GM06990 (cell line): ENCODE data around the gene ASB15.

ENCODE experiments used
- DNase-seq: peaks from one replicate; pipeline ENCODE4 v3.0.0-alpha.2; 2011; ENCODE audit not compliant: insufficient read length; ENCODE audit errors: extremely low read depth
- H3K27me3 ChIP-seq: replicated peaks from 2 replicates; pipeline ENCODE4 v1.6.0; 2011; ENCODE audit warnings: low read length; ENCODE audit not compliant: control insufficient read depth, insufficient read depth
- H3K36me3 ChIP-seq: 2 replicates; pipeline ENCODE4 v1.5.1; 2011; ENCODE audit warnings: low read length; ENCODE audit not compliant: control insufficient read depth, insufficient read depth
- H3K4me3 ChIP-seq: replicated peaks from 2 replicates; pipeline ENCODE4 v1.5.1; 2011; ENCODE audit warnings: low read depth, mild to moderate bottlenecking, control low read depth, low read length
- CTCF ChIP-seq: IDR thresholded peaks from 2 replicates; pipeline ENCODE4 v1.5.1; 2011; ENCODE audit warnings: low read length, control low read depth, mild to moderate bottlenecking, inconsistent platforms; ENCODE audit not compliant: insufficient read depth, poor library complexity, severe bottlenecking

Gene ASB15

GRCh38 chr7:123652406-123652805 is 50.8 kb downstream of the ASB15 start:
- H3K27me3 ChIP-seq, result no peaks in the 10 kb centered on the region
- no peak overlapping the region for H3K4me3 ChIP-seq
- TF ChIP-seq CTCF, result no peak
- H3K36me3 ChIP-seq, result no peaks in the 10 kb centered on the region
- no peak for DNase-seq

- no peak for DNase-seq
- no peak for TF ChIP-seq CTCF
- Histone ChIP-seq H3K36me3 (no peaks in the 10 kb centered on the region), H3K27me3 (no peaks in the 10 kb centered on the region), H3K4me3 (no peak overlapping the region)
Measured at GRCh38 chr7:123653162-123653561, 51.5 kb downstream of the ASB15 start.

GRCh38 chr7:123655614-123656013 is 54.0 kb downstream of the ASB15 start, which contains the start of gene LMOD2:
LMOD2 (plus strand) TSS chr7:123655866; CDS start chr7:123655964, 98 bp downstream.
- Histone ChIP-seq H3K27me3 (no peaks in the 10 kb centered on the region), H3K4me3 (no peak within 1 kb of the TSS), H3K36me3 (no peaks in the 10 kb centered on the region)
- DNase-seq, result no peak
- no peak for TF ChIP-seq CTCF

GRCh38 chr7:123656544-123657303 is 55.1 kb downstream of the ASB15 start:
- Histone ChIP-seq H3K36me3 (no peaks in the 10 kb centered on the region), H3K4me3 (no peak overlapping the region), H3K27me3 (no peaks in the 10 kb centered on the region)
- TF ChIP-seq CTCF, result no peak
- no peak for DNase-seq

- no peak for DNase-seq
Measured at GRCh38 chr7:123657304-123657685, 55.7 kb downstream of the ASB15 start.

More at GRCh38 chr7:123657304-123657685, 55.7 kb downstream of the ASB15 start:
- no peak for TF ChIP-seq CTCF
- no peaks in the 10 kb centered on the region for H3K36me3 ChIP-seq
- no peak overlapping the region for H3K4me3 ChIP-seq
- H3K27me3 ChIP-seq, result no peaks in the 10 kb centered on the region
